DND-41 (cell line): ENCODE measurements around the gene ASIC3.

Experiments used
- ATAC-seq: fragments of 200-7000 bp; cut with Tn5 transposase; 3 replicates; pipeline ENCODE4 v1.9.1; 2021; ENCODE audit warnings: low read depth; ENCODE audit not compliant: insufficient read depth
- DNase-seq: peaks from one replicate; pipeline ENCODE4 v3.0.0-alpha.2; 2020
- H2AFZ ChIP-seq: 2 replicates; pipeline ENCODE4 v1.6.0; 2012; ENCODE audit warnings: low read depth, low read length
- H3K27ac ChIP-seq: 2 replicates; pipeline ENCODE4 v1.5.1; 2012; ENCODE audit warnings: low read length, inconsistent platforms
- H3K27me3 ChIP-seq: fragments of 200-600 bp; sonication (generic); 2 replicates; pipeline ENCODE4 v1.6.0; 2012; ENCODE audit warnings: low read length, mild to moderate bottlenecking, inconsistent platforms; ENCODE audit not compliant: insufficient read depth, poor library complexity
- H3K36me3 ChIP-seq: 2 replicates; pipeline ENCODE4 v1.5.1; 2012; ENCODE audit warnings: low read length, inconsistent platforms; ENCODE audit not compliant: insufficient read depth
- H3K4me1 ChIP-seq: 2 replicates; pipeline ENCODE4 v1.5.1; 2012; ENCODE audit warnings: mild to moderate bottlenecking, low read length; ENCODE audit not compliant: insufficient read depth
- H3K4me2 ChIP-seq: 2 replicates; pipeline ENCODE4 v1.6.0; 2012; ENCODE audit warnings: mild to moderate bottlenecking, moderate library complexity, low read length, inconsistent platforms; ENCODE audit not compliant: insufficient read depth
- H3K4me3 ChIP-seq, 2 experiments: fragments of 200-600 bp in 1 of 2; shearing (Covaris generic) in 1 of 2; 2 replicates each; pipeline ENCODE4 v1.5.1; 2012 to 2016; ENCODE audit warnings: inconsistent platforms in 2 of 2, low read length in 2 of 2, mild to moderate bottlenecking in 2 of 2, low read depth in 1 of 2, moderate library complexity in 1 of 2
- H3K79me2 ChIP-seq: 2 replicates; pipeline ENCODE4 v1.6.0; 2012; ENCODE audit warnings: low read length, inconsistent platforms; ENCODE audit not compliant: insufficient read depth
- H3K9ac ChIP-seq: 2 replicates; pipeline ENCODE4 v1.6.0; 2012; ENCODE audit warnings: low read depth, mild to moderate bottlenecking, inconsistent platforms, low read length, moderate library complexity
- H3K9me3 ChIP-seq: 2 replicates; pipeline ENCODE4 v1.5.1; 2012; ENCODE audit warnings: low read length, moderate library complexity, mild to moderate bottlenecking, inconsistent platforms; ENCODE audit not compliant: insufficient read depth, severe bottlenecking
- H4K20me1 ChIP-seq: 2 replicates; pipeline ENCODE4 v1.6.0; 2012; ENCODE audit warnings: low read length; ENCODE audit not compliant: insufficient read depth
- CTCF ChIP-seq: IDR thresholded peaks from 2 replicates; pipeline ENCODE4 v1.5.1; 2012; ENCODE audit warnings: borderline replicate concordance, low read length, moderate library complexity, mild to moderate bottlenecking; ENCODE audit not compliant: poor library complexity, severe bottlenecking; ENCODE audit errors: extremely low read depth
- EZH2 ChIP-seq: IDR thresholded peaks from 3 replicates; pipeline ENCODE4 v1.6.1; 2012; ENCODE audit warnings: borderline replicate concordance, low read depth, mild to moderate bottlenecking, moderate library complexity, low read length, inconsistent platforms; ENCODE audit not compliant: severe bottlenecking

Gene ASIC3

GRCh38 chr7:151085329-151085690 lies 37.0 kb downstream of the ASIC3 start:
- Histone ChIP-seq H3K27me3 (peaks cover 14% of the 10 kb centered on the region), H2AFZ (no peak overlapping the region), H3K27ac (no peak overlapping the region), H3K4me3 (peak overlapping the region in 1 of 2 experiments; percentile 66; a peak in 1 of 4 replicates), H3K79me2 (peaks cover 39% of the 10 kb centered on the region), H3K4me1 (peaks cover 56% of the 10 kb centered on the region), H3K9ac (peak overlapping the region; percentile 54; the same call in 1 of the 2 replicates), H3K4me2 (peak overlapping the region; percentile 79), H3K9me3 (no peaks in the 10 kb centered on the region), H3K36me3 (peaks cover 10% of the 10 kb centered on the region; the same call in 1 of the 2 replicates), H4K20me1 (peaks cover 19% of the 10 kb centered on the region)
- DNase-seq (no peak), ATAC-seq (no peak)
- no peak for TF ChIP-seq EZH2
- TF ChIP-seq CTCF, result no peak

GRCh38 chr7:151085691-151086620 lies 37.6 kb downstream of the ASIC3 start, which contains the start of gene AGAP3:
Gene AGAP3 (plus strand): TSS chr7:151086475. CDS start chr7:151086742, 267 bp downstream.
- Histone ChIP-seq H3K4me1 (peaks cover 53% of the 10 kb centered on the region), H3K4me3 (peak within 1 kb of the TSS; percentile 30 to 66; a peak in 3 of 4 replicates), H3K9me3 (no peaks in the 10 kb centered on the region), H3K36me3 (peaks cover 10% of the 10 kb centered on the region; the same call in 1 of the 2 replicates), H3K9ac (peak within 1 kb of the TSS; percentile 54), H3K79me2 (peaks cover 34% of the 10 kb centered on the region), H3K27me3 (peaks cover 14% of the 10 kb centered on the region), H4K20me1 (peaks cover 21% of the 10 kb centered on the region), H3K4me2 (peak within 1 kb of the TSS; percentile 79), H2AFZ (peak within 1 kb of the TSS; percentile 80; the same call in 1 of the 2 replicates), H3K27ac (no peak within 1 kb of the TSS)
- DNase-seq, result peak; percentile 61
- TF ChIP-seq CTCF (no peak), EZH2 (no peak)
- peak; percentile 13; the same call in 2 of the 3 replicates for ATAC-seq

DNA sequence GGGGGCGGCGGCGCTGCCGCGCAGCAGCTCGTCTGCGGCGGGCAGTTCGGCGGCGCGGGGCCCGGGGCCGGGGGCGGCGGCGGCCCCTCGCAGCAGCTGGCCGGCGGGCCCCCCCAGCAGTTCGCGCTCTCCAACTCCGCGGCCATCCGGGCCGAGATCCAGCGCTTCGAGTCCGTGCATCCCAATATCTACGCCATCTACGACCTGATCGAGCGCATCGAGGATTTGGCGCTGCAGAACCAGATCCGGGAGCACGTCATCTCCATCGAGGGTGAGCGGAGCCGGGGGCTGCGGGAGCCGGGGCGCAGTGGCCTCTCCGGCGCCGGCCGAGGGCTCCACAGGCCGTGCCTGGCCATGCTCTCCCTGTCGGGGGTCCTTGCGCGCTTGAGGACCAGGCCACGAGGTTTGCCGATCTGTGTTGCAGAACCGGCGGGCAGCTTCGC lies 38.5 kb downstream of the ASIC3 start:
- Histone ChIP-seq H3K36me3 (peaks cover 4% of the 10 kb centered on the region; the same call in 1 of the 2 replicates), H3K4me1 (peaks cover 45% of the 10 kb centered on the region), H3K9ac (peak overlapping the region; percentile 52), H4K20me1 (peaks cover 25% of the 10 kb centered on the region), H3K4me3 (peak overlapping the region; percentile 30 to 60; a peak in 3 of 4 replicates), H3K27ac (no peak overlapping the region), H3K4me2 (peak overlapping the region; percentile 67), H3K27me3 (peaks cover 14% of the 10 kb centered on the region), H2AFZ (peak overlapping the region; percentile 1; the same call in 1 of the 2 replicates), H3K9me3 (no peaks in the 10 kb centered on the region), H3K79me2 (peaks cover 26% of the 10 kb centered on the region)
- ATAC-seq (no peak), DNase-seq (no peak)
- no peak for TF ChIP-seq CTCF
- TF ChIP-seq EZH2, result no peak
